Psoas muscle (tissue), 8 donors: ENCODE results near the gene COL17A1. TPM values are rescaled to one million over a fixed set of nuclear protein-coding genes. Genes with fewer than 3 reads are reported as not detected.

Source experiments
- ATAC-seq, 4 donors: fragments of 200-7000 bp; cut with Tn5 transposase; one replicate each; pipeline ENCODE4 v1.9.1; 2020; ENCODE audit warnings: moderate library complexity in 3 of 4, mild to moderate bottlenecking in 2 of 4
- DNase-seq, 2 donors: peaks; one replicate each; pipeline ENCODE4 v3.0.0-alpha.2; 2020
- H3K27ac ChIP-seq: fragments of 200-600 bp; one replicate; pipeline ENCODE4 v1.8.0; 2022
- H3K27me3 ChIP-seq, 3 donors: fragments of 200-600 bp in 1 of 3; one replicate each; pipeline versions ENCODE4 v1.6.1 to v1.8.0; 2013 to 2022; ENCODE audit warnings: low read length in 2 of 3, mild to moderate bottlenecking in 2 of 3, moderate library complexity in 1 of 3; ENCODE audit not compliant: insufficient read depth in 3 of 3
- H3K36me3 ChIP-seq, 2 donors: fragments of 200-600 bp in 1 of 2; one replicate each; pipeline versions ENCODE4 v1.6.1 to v1.8.0; 2013 to 2022; ENCODE audit warnings: low read depth in 1 of 2, mild to moderate bottlenecking in 1 of 2, moderate library complexity in 1 of 2; ENCODE audit not compliant: insufficient read depth in 1 of 2
- H3K4me1 ChIP-seq: fragments of 200-600 bp; one replicate; pipeline ENCODE4 v1.8.0; 2022
- H3K4me3 ChIP-seq: fragments of 200-600 bp; one replicate; pipeline ENCODE4 v1.8.0; 2022; ENCODE audit warnings: mild to moderate bottlenecking
- H3K9me3 ChIP-seq: fragments of 200-600 bp; one replicate; pipeline ENCODE4 v1.8.0; 2022
- WGBS, 3 donors: extraction: QIAGEN DNeasy Blood & Tissue Kit; methylation state at CpG; one replicate each; pipeline versions ENCODE4 v1.1.6 to v1.1.7; 2013; 5-methylcytosine and 5-hydroxymethylcytosine counted together
- intact Hi-C, 2 donors: fragments of 100-400 bp; cut with DNase I; formaldehyde crosslinking; loops; one replicate each; pipeline versions ENCODE4 v1.11.0 to v1.14.2; 2022
- polyA plus RNA-seq, 3 donors: library from polyadenylated mRNA; stranded (reverse); fragments of 200-250 nt; gene quantifications; one replicate each; pipeline ENCODE4 v1.2.3, GENCODE V29; 2013
- total RNA-seq, 4 donors: library from RNA; stranded (reverse); fragmentation: NEBNext Ultra II Directional in 2 of 4; extraction: Animal tissue kit (Norgen Biotek cat#: 25700) in 2 of 4; gene quantifications; one replicate each; pipeline versions ENCODE4 v1.2.1 to v1.2.4, GENCODE V29; 2021 to 2023
- TF ChIP-seq, protein P1 (sequence below): fragments of 200-600 bp; IDR thresholded peaks from one replicate; pipeline ENCODE4 v1.8.0; 2022; ENCODE audit warnings: antibody characterized with exemption
- donor health status: healthy with polysubstance abuse.
- donor health status: DM: no; HTN: no; CAD: no; lungs with moderate emphysema.
- donor health status: Bipolar disorder and iron deficiency.
- donor health status: healthy.
- donor health status: DM: yes; HTN: yes; CAD: no.
- donor health status: DM: no; HTN: no; CAD: no.
- donor health status: DM: no; HTN: no; CAD: no.
- donor health status: DM: yes; HTN: yes; CAD: no.

COL17A1 gene
- total and polyA plus RNA-seq, 7 donors: 0.01 to 0.18 (median 0.06) TPM; not detected in 3

DNA sequence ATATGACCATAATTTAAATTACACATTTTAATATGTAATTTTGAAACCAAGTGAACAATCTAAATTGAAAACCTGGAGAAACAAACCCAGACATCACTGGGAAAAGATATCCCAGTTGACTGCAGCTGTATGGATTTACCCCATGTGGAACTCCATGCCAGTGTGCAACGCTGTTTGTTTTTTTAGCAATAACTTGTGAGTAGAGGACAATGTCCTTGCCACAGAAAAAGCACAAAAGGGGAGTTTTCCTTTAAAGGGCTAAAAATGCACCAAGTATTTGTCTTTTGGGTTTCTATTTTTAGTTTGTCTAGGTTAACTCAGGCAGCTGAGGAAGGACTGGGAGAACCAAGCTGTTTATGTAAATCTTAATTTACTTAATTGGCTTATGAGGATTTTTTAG lies 15.1 kb upstream of the COL17A1 start:
- H3K27ac ChIP-seq: no peak overlapping the region
- H3K36me3 ChIP-seq: no peaks in the 10 kb centered on the region
- no peaks in the 10 kb centered on the region for H3K27me3 ChIP-seq
- intact Hi-C loops: no loop called here
- TF ChIP-seq, protein P1, sequence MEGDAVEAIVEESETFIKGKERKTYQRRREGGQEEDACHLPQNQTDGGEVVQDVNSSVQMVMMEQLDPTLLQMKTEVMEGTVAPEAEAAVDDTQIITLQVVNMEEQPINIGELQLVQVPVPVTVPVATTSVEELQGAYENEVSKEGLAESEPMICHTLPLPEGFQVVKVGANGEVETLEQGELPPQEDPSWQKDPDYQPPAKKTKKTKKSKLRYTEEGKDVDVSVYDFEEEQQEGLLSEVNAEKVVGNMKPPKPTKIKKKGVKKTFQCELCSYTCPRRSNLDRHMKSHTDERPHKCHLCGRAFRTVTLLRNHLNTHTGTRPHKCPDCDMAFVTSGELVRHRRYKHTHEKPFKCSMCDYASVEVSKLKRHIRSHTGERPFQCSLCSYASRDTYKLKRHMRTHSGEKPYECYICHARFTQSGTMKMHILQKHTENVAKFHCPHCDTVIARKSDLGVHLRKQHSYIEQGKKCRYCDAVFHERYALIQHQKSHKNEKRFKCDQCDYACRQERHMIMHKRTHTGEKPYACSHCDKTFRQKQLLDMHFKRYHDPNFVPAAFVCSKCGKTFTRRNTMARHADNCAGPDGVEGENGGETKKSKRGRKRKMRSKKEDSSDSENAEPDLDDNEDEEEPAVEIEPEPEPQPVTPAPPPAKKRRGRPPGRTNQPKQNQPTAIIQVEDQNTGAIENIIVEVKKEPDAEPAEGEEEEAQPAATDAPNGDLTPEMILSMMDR: no peak
- DNase-seq (no peak), ATAC-seq (no peak)
- no peak overlapping the region for H3K4me3 ChIP-seq
- no peaks in the 10 kb centered on the region for H3K9me3 ChIP-seq
- 0% methylated on average over 1 of the region's 1 CpG for WGBS, 3 donors
- no peaks in the 10 kb centered on the region for H3K4me1 ChIP-seq

DNA sequence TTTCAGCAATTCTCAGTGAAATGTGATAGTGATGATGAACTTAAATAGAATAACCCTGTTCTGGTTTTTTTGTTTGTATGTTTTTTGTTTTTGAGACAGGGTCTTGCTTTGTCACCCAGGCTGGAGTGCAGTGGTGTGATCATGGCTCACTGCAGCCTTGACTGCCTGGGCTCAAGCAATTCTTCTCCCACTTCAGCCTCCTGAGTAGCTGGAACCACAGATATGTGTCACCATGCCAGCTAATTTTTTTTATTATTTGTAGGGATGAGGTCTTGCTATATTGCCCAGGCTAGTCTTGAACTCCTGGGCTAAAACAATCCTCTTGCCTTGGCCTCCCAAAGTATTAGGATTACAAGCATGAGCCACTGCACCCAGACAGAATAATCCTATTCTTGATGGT lies 14.3 kb upstream of the COL17A1 start:
- intact Hi-C loops: no loop called here
- TF ChIP-seq, protein P1: no peak
- H3K36me3 ChIP-seq: no peaks in the 10 kb centered on the region

DNA sequence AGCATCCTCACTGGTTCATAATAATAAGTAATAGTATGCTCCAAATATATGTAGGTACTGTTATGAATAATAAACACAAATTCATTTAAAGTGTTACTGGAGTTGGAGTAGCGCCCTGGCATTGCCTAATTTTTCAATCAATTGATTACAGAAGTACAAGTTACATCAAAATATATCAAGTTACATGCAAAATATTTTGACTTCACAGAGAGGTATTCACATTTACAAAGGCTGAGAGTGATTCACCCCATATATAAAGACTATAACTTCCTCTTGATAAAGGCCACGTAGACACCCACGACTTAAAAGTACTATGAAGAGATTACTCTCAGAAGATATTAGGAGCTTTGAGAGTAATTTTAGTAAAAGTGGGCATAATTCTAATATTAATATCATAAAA lies 13.6 kb upstream of the COL17A1 start:
- 82 to 89% (median 82%) methylated on average over 3 of the region's 3 CpGs for WGBS, 3 donors
- H3K4me3 ChIP-seq: no peak overlapping the region
- H3K36me3 ChIP-seq: no peaks in the 10 kb centered on the region
- no peaks in the 10 kb centered on the region for H3K27me3 ChIP-seq
- intact Hi-C loops: no loop called here
- H3K4me1 ChIP-seq: no peaks in the 10 kb centered on the region
- ATAC-seq (no peak), DNase-seq (no peak)
- no peak overlapping the region for H3K27ac ChIP-seq
- TF ChIP-seq, protein P1: no peak
- H3K9me3 ChIP-seq: no peaks in the 10 kb centered on the region

More for the DNA sequence above, 14.3 kb upstream of the COL17A1 start:
- Histone ChIP-seq H3K9me3 (no peaks in the 10 kb centered on the region), H3K4me3 (no peak overlapping the region), H3K4me1 (no peaks in the 10 kb centered on the region), H3K27ac (no peak overlapping the region), H3K27me3 (no peaks in the 10 kb centered on the region)
- DNase-seq (no peak), ATAC-seq (no peak)

DNA sequence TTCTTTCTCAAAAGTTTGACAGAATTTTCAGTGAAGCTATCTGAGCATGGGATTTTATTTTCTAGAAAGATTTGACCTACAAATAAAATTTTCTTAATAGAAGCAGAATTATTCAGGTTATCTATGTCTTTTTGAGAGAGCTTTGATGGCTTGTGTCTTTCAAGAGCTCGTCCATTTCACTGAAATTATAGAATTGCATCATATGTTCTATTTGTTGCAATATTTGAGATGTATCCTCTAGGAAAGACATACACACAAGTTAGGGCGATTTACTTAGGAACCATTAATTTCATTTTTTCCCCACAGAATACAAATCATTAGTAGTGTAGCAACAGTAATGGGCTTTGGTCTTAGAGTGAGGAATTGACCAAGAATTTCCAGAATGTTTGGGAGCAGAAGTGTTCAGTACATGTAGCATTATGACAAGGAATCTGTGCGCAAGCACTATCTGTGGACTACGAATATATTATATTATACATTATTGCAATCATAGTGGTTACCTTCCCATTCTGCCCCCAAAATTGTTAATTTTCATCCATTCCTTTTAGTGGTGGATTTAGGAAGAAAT lies 12.8 kb upstream of the COL17A1 start:
- no peak for DNase-seq

More for the DNA sequence above, 12.8 kb upstream of the COL17A1 start:
- Histone ChIP-seq H3K27me3 (no peaks in the 10 kb centered on the region), H3K27ac (no peak overlapping the region), H3K36me3 (no peaks in the 10 kb centered on the region), H3K4me1 (no peaks in the 10 kb centered on the region), H3K9me3 (peaks cover 4% of the 10 kb centered on the region), H3K4me3 (no peak overlapping the region)
- 92 to 95% (median 92%) methylated on average over 4 of the region's 4 CpGs for WGBS, 3 donors
- TF ChIP-seq, protein P1: no peak
- ATAC-seq: no peak
- intact Hi-C loops: no loop called here
